PC-9 (cell line): ENCODE measurements around the gene ADM5.

Experiments used
- EZH2 ChIP-seq: fragments of 200-600 bp; sonication (generic); IDR thresholded peaks from 2 replicates; pipeline ENCODE4 v1.8.0; 2017; ENCODE audit warnings: antibody characterized with exemption, low read depth
- TF ChIP-seq, protein P1 (sequence below): fragments of 200-600 bp; sonication (generic); conservative IDR thresholded peaks from 2 replicates; pipeline ENCODE4 v1.6.1; 2017; ENCODE audit warnings: mixed run types, antibody characterized with exemption, mild to moderate bottlenecking, moderate library complexity

GRCh38 chr19:49676136-49676783 is 13.1 kb upstream of the ADM5 start:
- TF ChIP-seq, protein P1, sequence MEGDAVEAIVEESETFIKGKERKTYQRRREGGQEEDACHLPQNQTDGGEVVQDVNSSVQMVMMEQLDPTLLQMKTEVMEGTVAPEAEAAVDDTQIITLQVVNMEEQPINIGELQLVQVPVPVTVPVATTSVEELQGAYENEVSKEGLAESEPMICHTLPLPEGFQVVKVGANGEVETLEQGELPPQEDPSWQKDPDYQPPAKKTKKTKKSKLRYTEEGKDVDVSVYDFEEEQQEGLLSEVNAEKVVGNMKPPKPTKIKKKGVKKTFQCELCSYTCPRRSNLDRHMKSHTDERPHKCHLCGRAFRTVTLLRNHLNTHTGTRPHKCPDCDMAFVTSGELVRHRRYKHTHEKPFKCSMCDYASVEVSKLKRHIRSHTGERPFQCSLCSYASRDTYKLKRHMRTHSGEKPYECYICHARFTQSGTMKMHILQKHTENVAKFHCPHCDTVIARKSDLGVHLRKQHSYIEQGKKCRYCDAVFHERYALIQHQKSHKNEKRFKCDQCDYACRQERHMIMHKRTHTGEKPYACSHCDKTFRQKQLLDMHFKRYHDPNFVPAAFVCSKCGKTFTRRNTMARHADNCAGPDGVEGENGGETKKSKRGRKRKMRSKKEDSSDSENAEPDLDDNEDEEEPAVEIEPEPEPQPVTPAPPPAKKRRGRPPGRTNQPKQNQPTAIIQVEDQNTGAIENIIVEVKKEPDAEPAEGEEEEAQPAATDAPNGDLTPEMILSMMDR = no peak
- TF ChIP-seq EZH2 = no peak
